Left lung (tissue), 10 donors: ENCODE results near the gene NFIA. TPM values are rescaled to one million over a fixed set of nuclear protein-coding genes. Genes with fewer than 3 reads are reported as not detected.
"Not testable (repeated sequence)": the region's sequence is repeated elsewhere in the genome, so short reads cannot be mapped to it uniquely, and the experiment has no call there.

Experiments
- ATAC-seq: fragments of 200-7000 bp; cut with Tn5 transposase; one replicate; pipeline ENCODE4 v1.9.1; 2020; ENCODE audit warnings: moderate library complexity
- DNase-seq, 4 donors: peaks; one replicate each; pipeline ENCODE4 v3.0.0-alpha.2; 2013 to 2020
- H3K27ac ChIP-seq, 2 donors: fragments of 200-600 bp; sonication (generic) in 1 of 2; one replicate each; pipeline versions ENCODE4 v1.5.0 to v1.8.0; 2020 to 2021
- H3K27me3 ChIP-seq, 2 donors: fragments of 200-600 bp; sonication (generic) in 1 of 2; one replicate each; pipeline versions ENCODE4 v1.5.0 to v1.8.0; 2020 to 2021
- H3K36me3 ChIP-seq, 2 donors: fragments of 200-600 bp; sonication (generic) in 1 of 2; one replicate each; pipeline versions ENCODE4 v1.5.0 to v1.8.0; 2020 to 2021
- H3K4me1 ChIP-seq, 2 donors: fragments of 200-600 bp; one replicate each; pipeline ENCODE4 v1.8.0; 2021
- H3K4me3 ChIP-seq, 2 donors: fragments of 200-600 bp; sonication (generic) in 1 of 2; one replicate each; pipeline versions ENCODE4 v1.5.0 to v1.8.0; 2020 to 2021; ENCODE audit warnings: mild to moderate bottlenecking in 1 of 2
- H3K9me3 ChIP-seq, 2 donors: fragments of 200-600 bp; sonication (generic) in 1 of 2; one replicate each; pipeline versions ENCODE4 v1.5.0 to v1.8.0; 2020 to 2021
- CTCF ChIP-seq, 2 donors: fragments of 200-600 bp; sonication (generic) in 1 of 2; IDR thresholded peaks; one replicate each; pipeline versions ENCODE4 v1.5.0 to v1.8.0; 2021; ENCODE audit warnings: antibody characterized with exemption in 2 of 2
- intact Hi-C, 2 donors: fragments of 100-400 bp; cut with DNase I; formaldehyde crosslinking; loops; one replicate each; pipeline versions ENCODE4 v1.11.2 to v1.14.2; 2022
- polyA plus RNA-seq, 6 donors: library from polyadenylated mRNA; unstranded; fragments of 120-200 nt; gene quantifications; one replicate each; pipeline ENCODE4 v1.2.1, GENCODE V29; 2013; ENCODE audit not compliant: insufficient read length in 6 of 6
- total RNA-seq, 2 donors: library from RNA; stranded (reverse); fragmentation: NEBNext Ultra II Directional; extraction: Animal tissue kit (Norgen Biotek cat#: 25700); gene quantifications; one replicate each; pipeline ENCODE4 v1.2.1, GENCODE V29; 2021
- donor health status: DM: no; HTN: yes; CAD: no.
- donor health status: DM: no; HTN: no; CAD: no.

NFIA gene
- total and polyA plus RNA-seq, 8 donors = 30.4 to 60.7 (median 37.6) TPM

DNA sequence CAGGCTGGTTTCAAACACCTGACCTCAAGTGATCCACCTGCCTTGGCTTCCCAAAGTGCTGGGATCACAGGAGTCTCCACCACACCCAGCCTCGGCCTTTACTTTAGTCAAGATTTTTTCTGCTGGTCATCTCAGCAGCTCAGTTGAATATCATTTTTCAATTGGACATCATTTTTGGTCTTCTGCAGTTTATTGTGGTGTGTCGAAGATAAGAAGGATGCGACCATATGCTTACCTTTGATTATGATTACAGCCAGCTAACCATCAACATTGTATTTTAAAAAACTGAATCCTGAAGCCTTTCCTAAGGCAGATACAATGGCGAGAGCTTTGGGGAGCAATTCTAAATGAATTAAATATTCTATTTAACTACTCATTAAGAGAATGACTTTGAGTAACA lies 12.3 kb upstream of the NFIA start:
- no peaks in the 10 kb centered on the region for H3K4me1 ChIP-seq
- TF ChIP-seq CTCF (IDR thresholded peaks at IDR 0.05) = no peak
- intact Hi-C loops = no loop called here
- no peaks in the 10 kb centered on the region for H3K27me3 ChIP-seq
- H3K36me3 ChIP-seq = no peaks in the 10 kb centered on the region
- H3K9me3 ChIP-seq = no peaks in the 10 kb centered on the region
- DNase-seq (no peak), ATAC-seq (no peak)
- H3K4me3 ChIP-seq = no peak overlapping the region
- no peak overlapping the region for H3K27ac ChIP-seq

DNA sequence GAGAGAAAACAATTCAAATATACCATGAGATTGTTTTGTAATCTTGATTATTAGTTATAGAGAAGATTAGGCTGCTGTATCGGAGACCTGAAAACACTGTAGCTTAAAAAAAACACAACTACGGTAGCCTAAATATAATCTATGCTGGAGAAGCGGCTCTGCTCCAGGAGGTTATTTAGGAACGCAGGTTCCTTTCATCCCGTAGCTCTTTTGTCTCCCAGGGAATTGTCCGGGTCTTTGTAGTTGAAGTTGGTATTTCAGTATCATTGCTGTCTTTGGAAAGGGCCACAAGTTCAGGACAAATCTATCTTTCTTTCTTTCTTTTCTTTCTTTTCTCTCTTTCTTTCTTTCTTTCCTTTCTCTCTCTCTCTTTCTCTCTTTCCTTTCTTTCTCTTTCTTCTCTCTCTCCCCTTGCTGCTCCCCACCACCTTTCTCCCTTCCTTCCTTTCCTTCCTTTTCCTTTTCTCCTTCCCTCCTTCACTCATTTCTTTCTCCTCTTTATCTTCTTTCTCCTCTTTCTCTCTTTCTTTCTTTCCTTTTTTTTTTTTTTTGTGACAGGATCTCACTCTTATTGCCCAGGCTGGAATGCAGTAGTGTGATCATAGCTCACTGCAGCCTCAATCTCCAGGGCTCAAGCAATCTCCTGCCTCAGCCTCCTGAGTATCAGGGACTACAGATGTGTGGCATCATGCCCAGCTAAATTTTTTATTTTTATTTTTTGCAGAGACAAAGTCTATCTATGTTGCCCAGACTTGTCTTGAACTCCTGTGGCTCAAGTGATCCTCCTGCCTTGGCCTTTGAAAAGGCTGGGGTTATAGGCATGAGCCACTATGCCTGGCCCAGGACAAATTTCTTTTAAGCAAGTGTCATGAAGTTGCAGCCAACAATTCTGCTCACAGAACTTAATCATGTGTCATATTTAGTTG lies 10.9 kb upstream of the NFIA start:
- Histone ChIP-seq H3K27ac (no peak overlapping the region), H3K27me3 (no peaks in the 10 kb centered on the region), H3K4me3 (no peak overlapping the region), H3K9me3 (no peaks in the 10 kb centered on the region), H3K36me3 (no peaks in the 10 kb centered on the region), H3K4me1 (peaks cover 4% of the 10 kb centered on the region in 2 donors)
- no peak for TF ChIP-seq CTCF (IDR thresholded peaks at IDR 0.05)
- DNase-seq (no peak), ATAC-seq (no peak)
- intact Hi-C loops = no loop called here

DNA sequence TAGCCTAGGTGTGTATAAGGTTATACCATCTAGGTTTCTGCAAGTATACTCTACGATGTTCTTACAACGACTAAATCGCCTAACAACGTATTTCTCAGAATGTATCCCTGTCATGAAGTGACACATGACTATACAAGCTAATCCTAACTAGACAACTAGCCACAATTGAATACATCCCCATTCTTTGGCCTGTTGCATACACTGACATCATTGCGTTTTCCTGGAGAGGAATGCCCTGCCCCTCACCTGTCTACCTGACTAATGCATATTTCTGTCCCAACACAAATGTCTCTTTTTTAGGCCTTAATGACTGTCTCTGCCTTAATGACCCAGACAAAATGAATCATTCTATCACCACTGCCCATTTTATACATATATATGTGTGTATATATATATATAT lies 8.5 kb upstream of the NFIA start:
- intact Hi-C loops = no loop called here
- H3K9me3 ChIP-seq = no peaks in the 10 kb centered on the region

DNA sequence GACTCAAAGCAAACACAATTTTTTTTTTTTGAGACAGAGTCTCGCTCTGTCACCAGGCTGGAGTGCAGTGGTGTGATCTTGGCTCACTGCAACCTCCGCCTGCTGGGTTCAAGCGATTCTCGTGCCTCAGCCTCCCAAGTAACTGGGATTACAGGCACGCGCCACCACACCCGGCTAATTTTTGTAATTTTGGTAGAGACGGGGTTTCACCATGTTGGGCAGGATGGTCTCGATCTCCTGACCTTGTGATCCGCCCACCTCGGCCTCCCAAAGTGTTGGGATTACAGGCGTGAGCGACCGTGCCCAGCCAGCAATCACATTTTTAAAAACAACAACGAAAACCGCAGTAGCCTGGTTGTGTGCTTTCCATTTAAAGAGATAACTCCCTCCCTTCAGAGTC lies 6.5 kb upstream of the NFIA start:
- ATAC-seq, H3K9me3 ChIP-seq, DNase-seq, intact Hi-C loops, H3K36me3 ChIP-seq, H3K27me3 ChIP-seq: not testable (repeated sequence)
- H3K4me3 ChIP-seq = peak overlapping the region in 1 of 2 donors; percentile 61
- H3K27ac ChIP-seq = peak overlapping the region; percentile 84 to 90
- H3K4me1 ChIP-seq = peaks cover 30 to 37% of the 10 kb centered on the region in 2 donors

More for the DNA sequence above, 8.5 kb upstream of the NFIA start:
- DNase-seq (no peak), ATAC-seq (no peak)
- no peaks in the 10 kb centered on the region for H3K27me3 ChIP-seq
- no peak overlapping the region for H3K27ac ChIP-seq
- TF ChIP-seq CTCF (IDR thresholded peaks at IDR 0.05) = no peak
- H3K36me3 ChIP-seq = no peaks in the 10 kb centered on the region
- H3K4me3 ChIP-seq = no peak overlapping the region
- peaks cover 12 to 17% of the 10 kb centered on the region in 2 donors for H3K4me1 ChIP-seq

DNA sequence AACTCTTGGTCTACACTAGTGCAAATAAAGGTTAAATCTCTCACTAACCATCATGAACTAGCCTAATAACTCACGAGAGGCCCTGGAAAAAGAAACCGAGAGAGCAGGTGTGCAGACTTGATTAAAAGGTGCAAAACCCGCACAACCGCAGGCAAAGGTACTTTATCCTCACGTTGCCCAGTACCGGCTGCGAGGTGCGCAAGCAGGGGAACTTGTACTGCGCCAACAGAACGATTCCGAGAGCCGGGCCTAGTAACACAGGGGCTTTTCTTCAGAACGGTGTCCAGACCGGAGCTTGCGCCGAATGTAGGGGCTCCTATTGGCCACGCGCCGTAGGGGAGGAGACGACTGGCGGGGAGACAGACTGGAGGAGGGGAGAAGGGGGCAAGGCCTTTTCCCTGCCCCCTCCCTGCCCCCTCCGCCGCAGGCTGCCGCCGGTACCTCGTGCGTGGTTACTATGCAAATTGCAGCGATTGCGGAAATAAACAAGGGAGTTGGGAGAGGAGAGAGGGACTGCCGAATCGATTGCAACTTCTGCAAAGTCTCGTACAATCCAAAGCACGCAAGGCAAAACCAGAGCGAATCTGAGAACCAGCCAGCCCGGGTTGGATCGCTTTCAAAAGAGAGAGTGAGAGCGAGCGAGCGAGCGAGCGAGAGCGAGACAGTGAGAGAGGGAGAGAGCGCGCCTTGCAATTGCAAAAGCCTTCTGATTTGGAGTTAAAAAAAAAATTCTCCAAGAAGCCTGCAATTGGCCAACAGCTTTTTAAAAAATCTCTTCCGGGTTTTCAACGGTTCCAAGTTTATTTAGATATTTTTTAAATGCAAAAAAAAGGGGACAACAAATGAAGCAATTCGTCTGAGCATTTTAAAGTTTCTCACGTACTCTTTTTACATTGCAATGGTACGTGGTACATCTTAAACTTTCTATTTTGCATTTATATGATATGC lies 5.4 kb upstream of the NFIA start:
- no peak for TF ChIP-seq CTCF (IDR thresholded peaks at IDR 0.05)
- ATAC-seq (peak; percentile 80), DNase-seq (peak; percentile 92 to 94 (median 92))
- Histone ChIP-seq H3K4me3 (peak overlapping the region; percentile 32 to 61), H3K36me3 (no peaks in the 10 kb centered on the region), H3K9me3 (no peaks in the 10 kb centered on the region), H3K27me3 (peaks cover 0 to 17% of the 10 kb centered on the region in 2 donors), H3K4me1 (peaks cover 34 to 47% of the 10 kb centered on the region in 2 donors), H3K27ac (peak overlapping the region; percentile 84 to 90)
- intact Hi-C loops = no loop called here
